Natural killer cell treated with Interleukin-12 subunit alpha and Interleukin-12 subunit beta and Interleukin-15 and Interleukin-18, amount 100 ng/mL, for 72 hours (primary cell): ENCODE data around the gene BICDL2. TPM values are rescaled to one million over a fixed set of nuclear protein-coding genes. Genes with fewer than 3 reads are reported as not detected.
"Not testable (repeated sequence)": the region's sequence is repeated elsewhere in the genome, so short reads cannot be mapped to it uniquely, and the experiment has no call there.

Source experiments
- ATAC-seq, 2 donors: fragments of 150-1000 bp; cut with Tn5 transposase in 1 of 2; sonication (Bioruptor Pico), chemical (Tn5 transposase) in 1 of 2; 2 replicates each; pipeline ENCODE4 v1.10.0; 2021
- DNase-seq: peaks from one replicate; pipeline ENCODE4 v3.0.0; 2022; ENCODE audit warnings: low spot score
- H3K27ac Mint-ChIP-seq, 2 donors: 1 replicate in 1 of 2; 2 replicates in 1 of 2; pipeline ENCODE4 v1.8.0; 2022; ENCODE audit warnings: mixed read lengths in 2 of 2, mild to moderate bottlenecking in 1 of 2, moderate library complexity in 1 of 2
- H3K27me3 Mint-ChIP-seq, 2 donors: 1 replicate in 1 of 2; 2 replicates in 1 of 2; pipeline ENCODE4 v1.8.0; 2022; ENCODE audit warnings: mixed read lengths in 2 of 2
- H3K36me3 Mint-ChIP-seq: one replicate; pipeline ENCODE4 v1.8.0; 2022; ENCODE audit warnings: mixed read lengths
- H3K4me1 Mint-ChIP-seq, 2 donors: 1 replicate in 1 of 2; 2 replicates in 1 of 2; pipeline ENCODE4 v1.8.0; 2022; ENCODE audit warnings: low read depth in 2 of 2, mixed read lengths in 2 of 2, mild to moderate bottlenecking in 1 of 2
- H3K4me3 Mint-ChIP-seq: one replicate; pipeline ENCODE4 v1.8.0; 2022; ENCODE audit warnings: mixed read lengths
- H3K9me3 Mint-ChIP-seq: 2 replicates; pipeline ENCODE4 v1.8.0; 2022; ENCODE audit warnings: mixed read lengths
- total RNA-seq, 2 donors: library from RNA; stranded (reverse); gene quantifications; one replicate each; pipeline ENCODE4 v1.2.3, GENCODE V29; 2022

The BICDL2 gene
- total RNA-seq, 2 donors from 2014 or later, result 0.50 to 0.67 TPM

GRCh38 chr16:3059723-3060242, 23.0 kb upstream of the BICDL2 start:
- peak overlapping the region; percentile 92 to 99 for H3K27ac Mint-ChIP-seq
- DNase-seq (no peak), ATAC-seq (no peak)
- peak overlapping the region; percentile 89 for H3K4me3 Mint-ChIP-seq
- no peaks in the 10 kb centered on the region for H3K9me3 Mint-ChIP-seq
- H3K27me3 Mint-ChIP-seq, result no peaks in the 10 kb centered on the region
- H3K4me1 Mint-ChIP-seq, result peaks cover 55% of the 10 kb centered on the region in 2 donors
- H3K36me3 Mint-ChIP-seq, result peaks cover 13% of the 10 kb centered on the region

GRCh38 chr16:3059041-3059722, 22.4 kb upstream of the BICDL2 start:
- peaks cover 55 to 61% of the 10 kb centered on the region in 2 donors for H3K4me1 Mint-ChIP-seq
- H3K27me3 Mint-ChIP-seq, result no peaks in the 10 kb centered on the region
- DNase-seq (peak; percentile 97), ATAC-seq (peak; percentile 88 to 94)
- no peaks in the 10 kb centered on the region for H3K9me3 Mint-ChIP-seq
- H3K36me3 Mint-ChIP-seq, result peaks cover 16% of the 10 kb centered on the region
- peak overlapping the region; percentile 89 for H3K4me3 Mint-ChIP-seq
- peak overlapping the region; percentile 92 to 99 for H3K27ac Mint-ChIP-seq

GRCh38 chr16:3058139-3059030, 21.6 kb upstream of the BICDL2 start:
- Mint-ChIP-seq H3K36me3 (peaks cover 24% of the 10 kb centered on the region), H3K4me1 (peaks cover 57 to 63% of the 10 kb centered on the region in 2 donors), H3K9me3 (no peaks in the 10 kb centered on the region), H3K27me3 (no peaks in the 10 kb centered on the region), H3K4me3 (peak overlapping the region; percentile 89), H3K27ac (peak overlapping the region; percentile 99 to 100)
- peak; percentile 78 for DNase-seq
- ATAC-seq, result peak; percentile 50 to 63

- Mint-ChIP-seq H3K4me1 (peaks cover 52 to 55% of the 10 kb centered on the region in 2 donors), H3K27ac (peak overlapping the region; percentile 94 to 100), H3K27me3 (no peaks in the 10 kb centered on the region), H3K4me3 (peak overlapping the region; percentile 88), H3K9me3 (no peaks in the 10 kb centered on the region), H3K36me3 (peaks cover 24% of the 10 kb centered on the region)
- ATAC-seq (no peak), DNase-seq (no peak)
These were observed 20.7 kb upstream of the BICDL2 start for GRCh38 chr16:3057181-3058138.

- Mint-ChIP-seq H3K4me1 (peaks cover 53 to 58% of the 10 kb centered on the region in 2 donors), H3K27me3 (no peaks in the 10 kb centered on the region), H3K36me3 (peaks cover 31% of the 10 kb centered on the region), H3K4me3 (peak overlapping the region; percentile 88), H3K27ac (peak overlapping the region; percentile 94 to 100), H3K9me3 (no peaks in the 10 kb centered on the region)
- ATAC-seq (no peak), DNase-seq (no peak)
These were observed 19.8 kb upstream of the BICDL2 start for GRCh38 chr16:3056336-3057180.

GRCh38 chr16:3055734-3056115, 19.0 kb upstream of the BICDL2 start:
- Mint-ChIP-seq H3K27ac (peak overlapping the region; percentile 94 to 100), H3K4me3 (peak overlapping the region; percentile 88), H3K36me3 (peaks cover 31% of the 10 kb centered on the region), H3K4me1 (peaks cover 61 to 65% of the 10 kb centered on the region in 2 donors)
- H3K9me3 Mint-ChIP-seq, H3K27me3 Mint-ChIP-seq, ATAC-seq, DNase-seq: not testable (repeated sequence)

- H3K27me3 Mint-ChIP-seq, result no peaks in the 10 kb centered on the region
- peak overlapping the region; percentile 94 to 100 for H3K27ac Mint-ChIP-seq
- DNase-seq (peak; percentile 81), ATAC-seq (peak; percentile 34 to 49)
- H3K9me3 Mint-ChIP-seq, result no peaks in the 10 kb centered on the region
- peaks cover 31% of the 10 kb centered on the region for H3K36me3 Mint-ChIP-seq
- H3K4me3 Mint-ChIP-seq, result peak overlapping the region; percentile 88
- peaks cover 60 to 65% of the 10 kb centered on the region in 2 donors for H3K4me1 Mint-ChIP-seq
These were observed 18.4 kb upstream of the BICDL2 start for GRCh38 chr16:3054965-3055733.

- H3K27me3 Mint-ChIP-seq, DNase-seq, H3K9me3 Mint-ChIP-seq: not testable (repeated sequence)
- ATAC-seq, result peak; percentile 0 to 56
- H3K4me1 Mint-ChIP-seq, result peaks cover 62 to 70% of the 10 kb centered on the region in 2 donors
- peak overlapping the region; percentile 79 to 100 for H3K27ac Mint-ChIP-seq
- H3K36me3 Mint-ChIP-seq, result peaks cover 31% of the 10 kb centered on the region
- peak overlapping the region; percentile 88 for H3K4me3 Mint-ChIP-seq
These were observed 16.6 kb upstream of the BICDL2 start for GRCh38 chr16:3053330-3053710.

- peak overlapping the region; percentile 82 to 92 for H3K27ac Mint-ChIP-seq
- H3K27me3 Mint-ChIP-seq, H3K9me3 Mint-ChIP-seq, DNase-seq: not testable (repeated sequence)
- H3K36me3 Mint-ChIP-seq, result peaks cover 31% of the 10 kb centered on the region
- H3K4me3 Mint-ChIP-seq, result peak overlapping the region; percentile 69
- peak; percentile 51 to 69 for ATAC-seq
- peaks cover 65 to 74% of the 10 kb centered on the region in 2 donors for H3K4me1 Mint-ChIP-seq
These were observed 16.0 kb upstream of the BICDL2 start for GRCh38 chr16:3052571-3053329.

GRCh38 chr16:3051494-3051893, 14.8 kb upstream of the BICDL2 start:
- Mint-ChIP-seq H3K4me1 (peaks cover 55 to 62% of the 10 kb centered on the region in 2 donors), H3K9me3 (no peaks in the 10 kb centered on the region)

GRCh38 chr16:3051009-3051408, 14.3 kb upstream of the BICDL2 start:
- Mint-ChIP-seq H3K27ac (peak overlapping the region; percentile 82 to 92), H3K4me3 (peak overlapping the region; percentile 69), H3K27me3 (peaks cover 8 to 9% of the 10 kb centered on the region in 2 donors), H3K4me1 (peaks cover 54 to 62% of the 10 kb centered on the region in 2 donors), H3K9me3 (no peaks in the 10 kb centered on the region), H3K36me3 (peaks cover 25% of the 10 kb centered on the region)
- ATAC-seq (no peak), DNase-seq (no peak)

More at GRCh38 chr16:3051494-3051893, 14.8 kb upstream of the BICDL2 start:
- ATAC-seq (no peak), DNase-seq (no peak)
- Mint-ChIP-seq H3K27me3 (peaks cover 8 to 9% of the 10 kb centered on the region in 2 donors), H3K27ac (peak overlapping the region; percentile 82 to 92), H3K36me3 (peaks cover 25% of the 10 kb centered on the region), H3K4me3 (peak overlapping the region; percentile 69)
